GM10847 (cell line): ENCODE measurements around the gene PDE6C.
A peak's percentile ranks its signal among the peaks of the same experiment; 100 is the strongest.

ENCODE experiments used
- POLR2A ChIP-seq: IDR thresholded peaks from 2 replicates; pipeline ENCODE4 v1.6.1; 2011; ENCODE audit not compliant: insufficient read length; ENCODE audit errors: extremely low read depth

PDE6C gene

DNA sequence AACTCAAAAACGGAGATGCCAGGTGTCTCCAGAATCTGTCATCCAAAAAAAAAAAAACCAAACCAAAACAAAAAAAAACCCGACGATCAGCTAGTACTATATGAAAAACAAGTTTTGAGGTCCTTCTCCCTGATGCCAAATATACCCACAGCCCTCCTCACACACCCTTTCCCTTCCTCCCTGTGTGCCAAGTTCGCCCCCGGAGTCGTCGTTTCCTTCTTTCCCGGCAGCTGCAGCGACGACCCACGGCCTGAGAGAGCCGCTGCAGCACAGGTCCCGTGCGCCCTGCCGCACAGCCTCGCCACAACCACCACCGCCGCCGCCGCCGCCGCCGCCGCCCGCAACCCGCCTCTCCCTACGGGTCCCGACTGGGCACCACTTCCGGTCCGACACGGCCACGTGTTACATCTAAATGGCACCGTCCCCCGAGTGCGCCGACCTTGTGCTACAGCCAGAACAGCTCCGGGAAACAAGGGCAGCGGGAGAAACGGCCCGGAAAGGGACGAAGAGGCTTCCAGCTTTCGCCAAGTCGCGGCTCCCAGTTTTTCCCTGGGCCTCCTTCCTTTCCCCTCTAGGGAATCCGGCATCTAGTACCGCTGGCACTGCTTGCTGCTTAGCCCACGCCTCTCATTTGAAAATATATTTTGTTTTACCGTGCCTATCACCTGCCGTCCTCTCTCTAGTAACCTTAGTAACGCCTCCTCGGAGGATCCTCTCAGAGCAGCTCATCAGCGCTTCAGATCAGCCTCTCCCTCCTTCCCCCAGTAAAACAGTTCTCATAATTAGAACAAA lies 90.1 kb downstream of the PDE6C start, which contains the start of gene FRA10AC1:
FRA10AC1 (minus strand) TSS at position 383 of the 792 bp plus-strand sequence. CDS start 2,486 bp downstream, outside the sequence.
- peak; percentile 74 for TF ChIP-seq POLR2A

DNA sequence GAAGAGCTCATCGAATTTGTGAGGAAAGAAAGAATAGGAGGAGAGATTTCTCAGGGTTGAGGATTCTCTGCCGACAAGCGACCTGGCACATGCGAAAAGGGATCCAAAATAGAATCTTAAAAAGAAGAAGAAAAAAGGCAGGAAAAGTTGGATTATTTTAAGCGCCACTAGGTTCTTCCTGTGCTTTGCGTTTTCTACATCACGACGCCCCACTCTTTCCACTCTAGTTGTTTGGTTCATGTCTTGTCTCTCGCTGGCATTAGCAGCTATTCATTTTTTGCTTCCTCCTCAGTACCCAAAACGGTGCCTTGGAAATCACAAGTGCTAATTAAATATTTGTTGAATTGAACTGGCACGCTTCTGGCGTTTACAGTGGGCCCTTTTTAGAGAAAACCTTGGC lies 90.7 kb downstream of the PDE6C start:
- TF ChIP-seq POLR2A: no peak

DNA sequence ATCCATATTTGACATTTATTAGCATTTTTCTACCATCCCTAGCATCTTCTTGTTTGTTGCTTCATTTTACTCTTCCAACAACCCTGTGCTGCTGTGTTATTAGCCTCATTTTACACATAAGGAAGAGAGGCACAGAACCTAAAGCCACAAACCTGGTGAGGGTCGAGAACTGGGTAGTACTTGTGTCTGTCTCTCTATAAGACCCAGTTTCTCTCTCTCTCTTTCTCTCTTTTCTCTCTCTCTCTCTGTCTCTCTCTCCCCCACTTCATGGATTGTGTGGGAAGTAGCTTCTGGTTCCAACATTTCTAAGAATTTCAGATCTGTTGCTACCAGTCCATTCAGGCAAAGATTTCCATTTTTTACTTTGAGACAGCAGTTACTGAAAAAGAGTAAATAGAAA lies 91.5 kb downstream of the PDE6C start:
- no peak for TF ChIP-seq POLR2A

DNA sequence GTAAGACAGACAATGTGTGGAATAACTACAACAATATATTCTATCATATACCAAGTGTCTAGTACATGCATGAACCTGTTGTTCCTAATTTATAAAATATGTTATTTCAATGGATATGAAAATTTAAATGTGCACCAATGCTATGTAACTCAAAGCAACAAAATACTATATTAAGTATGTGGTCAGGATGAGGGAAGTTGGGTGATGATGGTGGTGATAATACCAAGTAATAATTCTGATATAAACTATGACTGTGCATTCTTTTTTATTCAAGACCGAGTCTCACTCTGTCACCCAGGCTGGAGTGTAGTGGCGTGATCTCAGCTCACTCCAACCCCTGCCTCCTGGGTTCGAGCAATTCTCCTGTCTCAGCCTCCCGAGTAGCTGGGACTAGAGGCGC lies 92.1 kb downstream of the PDE6C start:
- no peak for TF ChIP-seq POLR2A

DNA sequence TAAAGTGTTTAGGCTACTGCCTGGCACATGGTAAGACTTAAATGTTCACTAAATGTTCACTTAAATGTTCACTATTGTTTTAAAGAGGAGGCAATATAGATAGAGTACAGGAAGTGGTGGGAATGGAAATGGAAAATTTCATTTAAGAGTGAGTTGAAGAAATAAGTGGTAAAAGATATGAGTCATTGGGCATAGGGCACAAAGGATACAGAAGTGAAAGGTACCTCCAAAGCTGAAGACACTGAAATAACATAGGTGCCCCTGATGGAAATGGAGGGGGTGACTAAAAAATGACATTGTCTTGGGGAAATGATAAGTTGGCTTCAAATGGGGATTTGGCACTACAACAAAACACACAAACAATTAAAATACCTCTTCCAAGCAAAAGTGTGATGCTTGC lies 95.3 kb downstream of the PDE6C start:
- no peak for TF ChIP-seq POLR2A

DNA sequence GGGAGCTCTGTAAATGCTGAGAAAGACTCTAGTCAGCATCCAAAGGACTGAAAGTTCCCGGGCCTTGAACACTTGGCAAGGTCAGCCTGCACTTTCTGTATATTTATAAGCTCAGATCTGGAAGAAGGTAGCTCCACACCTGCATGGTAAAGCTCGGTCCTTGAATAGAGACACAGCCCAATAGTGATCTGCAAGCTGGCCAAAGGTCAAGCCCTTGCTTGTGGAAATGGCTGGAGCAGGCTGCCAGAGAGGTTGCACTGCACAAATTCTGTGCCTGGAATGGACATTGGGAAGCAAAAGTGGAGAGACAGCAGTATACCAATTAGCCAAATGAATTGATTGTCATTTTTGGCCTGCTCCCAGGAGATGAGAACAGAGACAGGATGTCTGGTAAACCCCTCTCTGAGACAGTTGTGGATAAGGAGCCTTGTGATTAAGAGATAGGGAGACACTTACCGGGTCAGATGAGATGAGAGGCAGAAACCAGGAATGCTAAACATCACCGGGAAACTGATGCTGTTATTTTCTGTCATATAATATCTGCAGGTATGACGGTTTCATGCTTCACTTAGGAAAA lies 98.1 kb downstream of the PDE6C start:
- TF ChIP-seq POLR2A: no peak

DNA sequence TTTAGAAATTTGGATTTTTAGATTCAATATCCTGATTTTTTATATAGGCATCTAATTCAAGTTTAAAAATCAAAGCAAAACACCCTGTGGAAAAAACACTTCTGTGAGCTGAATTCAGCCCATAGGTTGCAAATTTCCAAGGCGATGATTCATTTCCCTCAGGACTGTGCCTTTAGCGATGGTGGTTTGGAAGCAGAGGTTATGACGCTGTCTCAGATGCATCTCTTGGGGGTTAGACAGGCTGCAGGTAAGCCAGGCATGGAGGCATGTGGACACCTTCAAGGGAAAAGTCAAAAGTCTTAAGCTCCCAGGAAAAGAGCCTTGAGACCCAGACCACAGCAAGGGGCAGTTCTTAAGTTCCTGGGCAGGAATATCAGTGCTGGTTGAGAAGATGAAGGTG lies 99.6 kb downstream of the PDE6C start:
- no peak for TF ChIP-seq POLR2A

DNA sequence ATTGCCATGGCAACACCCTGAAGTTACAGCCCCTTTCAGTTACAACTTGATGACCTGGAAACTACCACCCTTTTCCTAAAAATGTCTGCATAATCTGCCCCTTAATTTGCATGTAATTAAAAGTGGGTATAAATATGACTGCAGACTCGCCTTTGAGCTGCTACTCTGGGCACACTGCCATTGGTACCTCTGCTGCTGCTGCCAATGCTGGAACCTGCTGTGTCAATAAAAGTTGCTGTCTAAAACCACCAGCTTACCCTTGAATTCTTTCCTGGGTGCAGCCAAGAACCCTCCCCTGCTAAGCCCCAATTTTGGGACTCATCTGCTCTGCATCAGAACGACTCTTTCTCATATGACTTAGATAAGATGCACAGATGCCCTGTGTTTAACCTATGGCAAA lies 100.3 kb downstream of the PDE6C start:
- no peak for TF ChIP-seq POLR2A

DNA sequence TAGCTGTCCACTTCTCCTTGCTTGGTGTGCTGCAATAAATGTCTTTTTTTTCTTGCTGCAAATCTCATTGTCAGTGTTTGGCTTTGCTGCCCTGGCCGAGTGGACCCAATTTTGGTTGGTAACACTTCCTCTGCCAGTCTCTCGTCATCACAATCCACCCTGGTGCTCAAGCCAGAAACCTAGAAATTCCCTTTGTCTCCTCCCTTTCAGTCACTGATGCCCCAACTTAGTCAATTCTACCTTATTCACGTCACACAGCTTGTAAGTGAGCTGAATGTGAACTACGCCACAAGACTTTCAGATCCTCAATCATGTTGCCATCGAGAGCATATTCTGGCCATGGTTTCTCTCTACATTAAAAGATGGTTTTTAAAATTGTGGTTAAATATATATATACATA lies 103.0 kb downstream of the PDE6C start:
- no peak for TF ChIP-seq POLR2A
